Trophoblast cell (in vitro differentiated cells and primary cell): ENCODE data around the gene C2orf69.

Source experiments
- DNase-seq, 2 donors: peaks; one replicate each; pipeline ENCODE4 v3.0.0-alpha.2; 2016
- H2AFZ ChIP-seq: 2 replicates; pipeline ENCODE4 v1.6.1; 2013; ENCODE audit warnings: low read length, moderate library complexity, mild to moderate bottlenecking; ENCODE audit not compliant: insufficient read depth, poor library complexity
- H2AK5ac ChIP-seq: 2 replicates; pipeline ENCODE4 v1.6.1; 2013; ENCODE audit warnings: mild to moderate bottlenecking, low read length
- H2BK120ac ChIP-seq: 2 replicates; pipeline ENCODE4 v1.6.1; 2013; ENCODE audit warnings: low read length, mild to moderate bottlenecking, moderate library complexity; ENCODE audit not compliant: insufficient read depth, poor library complexity
- H2BK12ac ChIP-seq: 2 replicates; pipeline ENCODE4 v1.6.1; 2013; ENCODE audit warnings: mild to moderate bottlenecking, low read length, moderate library complexity
- H2BK5ac ChIP-seq: 2 replicates; pipeline ENCODE4 v1.6.1; 2013; ENCODE audit warnings: low read length, low read depth, moderate library complexity, mild to moderate bottlenecking; ENCODE audit not compliant: poor library complexity
- H3K14ac ChIP-seq: 2 replicates; pipeline ENCODE4 v1.6.1; 2013; ENCODE audit warnings: mild to moderate bottlenecking, low read length
- H3K18ac ChIP-seq: 2 replicates; pipeline ENCODE4 v1.6.1; 2013; ENCODE audit warnings: mild to moderate bottlenecking, low read length
- H3K23ac ChIP-seq: 2 replicates; pipeline ENCODE4 v1.6.1; 2013; ENCODE audit warnings: low read length
- H3K27ac ChIP-seq: 2 replicates; pipeline ENCODE4 v1.5.1; 2013; ENCODE audit warnings: low read depth, mild to moderate bottlenecking, inconsistent platforms, low read length, moderate library complexity
- H3K27me3 ChIP-seq: 2 replicates; pipeline ENCODE4 v1.6.1; 2013; ENCODE audit warnings: inconsistent platforms, mild to moderate bottlenecking, low read length, moderate library complexity; ENCODE audit not compliant: insufficient read depth
- H3K36me3 ChIP-seq, 2 experiments: 1 replicate in 1 of 2; 2 replicates in 1 of 2; pipeline ENCODE4 v1.6.1; 2013; ENCODE audit warnings: low read length in 2 of 2, mild to moderate bottlenecking in 2 of 2, moderate library complexity in 1 of 2; ENCODE audit not compliant: insufficient read depth in 2 of 2, control insufficient read depth in 1 of 2
- H3K4ac ChIP-seq: 2 replicates; pipeline ENCODE4 v1.6.1; 2013; ENCODE audit warnings: low read depth, mild to moderate bottlenecking, low read length, moderate library complexity
- H3K4me1 ChIP-seq, 2 experiments: 1 replicate in 1 of 2; 2 replicates in 1 of 2; pipeline ENCODE4 v1.6.1; 2013; ENCODE audit warnings: low read length in 2 of 2, mild to moderate bottlenecking in 2 of 2, moderate library complexity in 1 of 2; ENCODE audit not compliant: insufficient read depth in 2 of 2, control insufficient read depth in 1 of 2
- H3K4me2 ChIP-seq: 2 replicates; pipeline ENCODE4 v1.6.1; 2013; ENCODE audit warnings: inconsistent platforms, mild to moderate bottlenecking, low read length, moderate library complexity
- H3K4me3 ChIP-seq: 2 replicates; pipeline ENCODE4 v1.5.1; 2013; ENCODE audit warnings: mild to moderate bottlenecking, low read depth, low read length, inconsistent platforms
- H3K79me1 ChIP-seq: one replicate; pipeline ENCODE4 v1.6.1; 2013; ENCODE audit warnings: low read length
- H3K79me2 ChIP-seq: 2 replicates; pipeline ENCODE4 v1.6.1; 2013; ENCODE audit warnings: low read length, mild to moderate bottlenecking; ENCODE audit not compliant: control insufficient read depth, insufficient read depth, poor library complexity
- H3K9ac ChIP-seq: 2 replicates; pipeline ENCODE4 v1.6.1; 2013; ENCODE audit warnings: mild to moderate bottlenecking, low read length
- H3K9me3 ChIP-seq: 2 replicates; pipeline ENCODE4 v1.6.1; 2013; ENCODE audit warnings: low read depth, mild to moderate bottlenecking, control low read depth, inconsistent platforms, low read length; ENCODE audit not compliant: insufficient read depth
- H4K12ac ChIP-seq: 2 replicates; pipeline ENCODE4 v1.6.1; 2013; ENCODE audit warnings: low read depth, mild to moderate bottlenecking, low read length, moderate library complexity
- H4K8ac ChIP-seq: 2 replicates; pipeline ENCODE4 v1.6.1; 2013; ENCODE audit warnings: low read depth, mild to moderate bottlenecking, low read length, moderate library complexity
- H4K91ac ChIP-seq: one replicate; pipeline ENCODE4 v1.6.1; 2013; ENCODE audit warnings: low read depth, mild to moderate bottlenecking, low read length, moderate library complexity
- WGBS: extraction: QIAGEN DNeasy Blood & Tissue Kit; methylation state at CpG from one replicate; pipeline ENCODE4 v1.1.7; 2013; ENCODE audit warnings: missing lambda C conversion rate; ENCODE audit not compliant: insufficient read length, insufficient coverage; ENCODE audit errors: extremely low coverage; 5-methylcytosine and 5-hydroxymethylcytosine counted together

Gene C2orf69

GRCh38 chr2:199951023-199951422, 39.9 kb downstream of the C2orf69 start:
- no peak overlapping the region for H2BK12ac ChIP-seq
- H4K91ac ChIP-seq = no peak overlapping the region
- no peaks in the 10 kb centered on the region for H3K27me3 ChIP-seq
- H3K27ac ChIP-seq = no peak overlapping the region
- no peak overlapping the region for H3K4me2 ChIP-seq
- no peak overlapping the region for H3K18ac ChIP-seq
- no peak overlapping the region for H2BK120ac ChIP-seq
- H2AK5ac ChIP-seq = no peak overlapping the region
- no peak overlapping the region for H4K8ac ChIP-seq
- no peak overlapping the region for H3K4me3 ChIP-seq
- no peak overlapping the region for H3K23ac ChIP-seq
- no peak for DNase-seq
- no peaks in the 10 kb centered on the region for H3K9me3 ChIP-seq
- WGBS = no CpG with 5 or more reads among the region's 1 CpG
- peaks cover 0 to 4% of the 10 kb centered on the region in 2 experiments for H3K4me1 ChIP-seq
- H3K36me3 ChIP-seq = peaks cover 6 to 9% of the 10 kb centered on the region in 2 experiments
- no peak overlapping the region for H3K9ac ChIP-seq
- H4K12ac ChIP-seq = no peak overlapping the region
- H3K14ac ChIP-seq = no peak overlapping the region
- peaks cover 10% of the 10 kb centered on the region for H3K79me1 ChIP-seq
- no peak overlapping the region for H2AFZ ChIP-seq
- no peak overlapping the region for H3K4ac ChIP-seq
- H3K79me2 ChIP-seq = peaks cover 11% of the 10 kb centered on the region
- no peak overlapping the region for H2BK5ac ChIP-seq

- peak overlapping the region; percentile 98 for H2AFZ ChIP-seq
- no CpG with 5 or more reads among the region's 13 CpGs for WGBS
- H3K9ac ChIP-seq = peak overlapping the region; percentile 90
- peak overlapping the region; percentile 74 for H3K14ac ChIP-seq
- peak overlapping the region; percentile 97 for H4K8ac ChIP-seq
- H2BK5ac ChIP-seq = peak overlapping the region; percentile 97
- no peaks in the 10 kb centered on the region for H3K27me3 ChIP-seq
- H3K4me3 ChIP-seq = peak overlapping the region; percentile 98
- H3K36me3 ChIP-seq = peaks cover 2 to 3% of the 10 kb centered on the region in 2 experiments
- peak overlapping the region; percentile 38 for H3K4ac ChIP-seq
- no peak overlapping the region for H3K23ac ChIP-seq
- H3K79me1 ChIP-seq = peaks cover 10% of the 10 kb centered on the region
- H3K4me2 ChIP-seq = peak overlapping the region; percentile 74
- H4K91ac ChIP-seq = peak overlapping the region; percentile 92
- peak overlapping the region; percentile 97 for H2BK120ac ChIP-seq
- no peak overlapping the region for H2AK5ac ChIP-seq
- peak; percentile 33 to 60 for DNase-seq
- H3K4me1 ChIP-seq = peaks cover 0 to 8% of the 10 kb centered on the region in 2 experiments
- H3K18ac ChIP-seq = peak overlapping the region; percentile 98
- no peak overlapping the region for H2BK12ac ChIP-seq
- H4K12ac ChIP-seq = peak overlapping the region; percentile 95
- no peaks in the 10 kb centered on the region for H3K9me3 ChIP-seq
- H3K79me2 ChIP-seq = peaks cover 14% of the 10 kb centered on the region
- peak overlapping the region; percentile 98 for H3K27ac ChIP-seq
Observed at GRCh38 chr2:199955007-199955338, 43.9 kb downstream of the C2orf69 start.

GRCh38 chr2:199955339-199956061, 44.4 kb downstream of the C2orf69 start, which contains the start of the genes MAIP1 and TYW5:
Gene MAIP1 (plus strand): TSS chr2:199955582. CDS start chr2:199955799, 217 bp downstream.
Gene TYW5 (minus strand): TSS chr2:199955491. CDS start chr2:199955470, 21 bp downstream.
- Histone ChIP-seq H3K18ac (peak within 1 kb of the TSS; percentile 98), H2AK5ac (peak within 1 kb of the TSS; percentile 20), H3K9me3 (no peaks in the 10 kb centered on the region), H3K14ac (peak within 1 kb of the TSS; percentile 82), H3K9ac (peak within 1 kb of the TSS; percentile 97), H2BK12ac (peak within 1 kb of the TSS; percentile 66), H4K12ac (peak within 1 kb of the TSS; percentile 95), H3K4me1 (peaks cover 0 to 8% of the 10 kb centered on the region in 2 experiments), H3K4me2 (peak within 1 kb of the TSS; percentile 74), H3K4ac (peak within 1 kb of the TSS; percentile 92), H4K8ac (peak within 1 kb of the TSS; percentile 97), H3K23ac (no peak within 1 kb of the TSS), H2BK120ac (peak within 1 kb of the TSS; percentile 97), H3K4me3 (peak within 1 kb of the TSS; percentile 98), H4K91ac (peak within 1 kb of the TSS; percentile 92), H3K27ac (peak within 1 kb of the TSS; percentile 98), H3K79me1 (peaks cover 10% of the 10 kb centered on the region), H3K27me3 (no peaks in the 10 kb centered on the region), H3K36me3 (peaks cover under 1 to 1% of the 10 kb centered on the region in 2 experiments), H2AFZ (peak within 1 kb of the TSS; percentile 98), H3K79me2 (peaks cover 14% of the 10 kb centered on the region), H2BK5ac (peak within 1 kb of the TSS; percentile 97)
- no CpG with 5 or more reads among the region's 64 CpGs for WGBS
- peak; percentile 69 to 83 for DNase-seq

- Histone ChIP-seq H3K23ac (no peak overlapping the region), H4K12ac (peak overlapping the region; percentile 59), H2BK5ac (peak overlapping the region; percentile 97), H2AFZ (peak overlapping the region; percentile 83), H3K4me1 (peaks cover 0 to 8% of the 10 kb centered on the region in 2 experiments), H3K27me3 (no peaks in the 10 kb centered on the region), H3K4me2 (peak overlapping the region; percentile 74), H3K4me3 (peak overlapping the region; percentile 98), H3K14ac (peak overlapping the region; percentile 82), H3K18ac (peak overlapping the region; percentile 79), H2BK12ac (no peak overlapping the region), H3K9ac (peak overlapping the region; percentile 97), H3K4ac (peak overlapping the region; percentile 92), H4K8ac (peak overlapping the region; percentile 97), H4K91ac (peak overlapping the region; percentile 92), H3K9me3 (no peaks in the 10 kb centered on the region), H3K79me2 (peaks cover 14% of the 10 kb centered on the region), H3K79me1 (peaks cover 10% of the 10 kb centered on the region), H3K36me3 (peaks cover under 1 to 2% of the 10 kb centered on the region in 2 experiments), H3K27ac (peak overlapping the region; percentile 98), H2BK120ac (peak overlapping the region; percentile 97), H2AK5ac (peak overlapping the region; percentile 20)
- WGBS = no CpG with 5 or more reads among the region's 10 CpGs
- no peak for DNase-seq
Observed at GRCh38 chr2:199956062-199956380, 44.9 kb downstream of the C2orf69 start.
